ENCODE measurements around the gene DCP1A.
"Not testable (repeated sequence)": the region's sequence is repeated elsewhere in the genome, so short reads cannot be mapped to it uniquely, and the experiment has no call there.

Gene DCP1A

GRCh38 chr3:53354945-53355498, 7.7 kb upstream of the DCP1A start:
- H3K27ac ChIP-seq (ENCODE audit: low read length) = no peak overlapping the region
- H3K27me3 ChIP-seq (ENCODE audit: control insufficient read depth, insufficient read depth, low read length) = no peaks in the 10 kb centered on the region
- no peaks in the 10 kb centered on the region for H3K9me3 ChIP-seq (ENCODE audit: control insufficient read depth, low read depth, low read length)
- no peaks in the 10 kb centered on the region for H3K36me3 ChIP-seq (ENCODE audit: control insufficient read depth, low read depth, low read length)
- no peak overlapping the region for H3K4me3 ChIP-seq (ENCODE audit: low read length)
- no peaks in the 10 kb centered on the region for H3K4me1 ChIP-seq (ENCODE audit: control insufficient read depth, low read depth, low read length)
- H3K9ac ChIP-seq (ENCODE audit: low read length) = no peak overlapping the region

GRCh38 chr3:53353202-53353601, 5.9 kb upstream of the DCP1A start:
- no peaks in the 10 kb centered on the region for H3K36me3 ChIP-seq (ENCODE audit: control insufficient read depth, low read depth, low read length)

GRCh38 chr3:53350652-53351051, 3.3 kb upstream of the DCP1A start:
- no peaks in the 10 kb centered on the region for H3K27me3 ChIP-seq (ENCODE audit: control insufficient read depth, insufficient read depth, low read length)

More at GRCh38 chr3:53353202-53353601, 5.9 kb upstream of the DCP1A start:
- Histone ChIP-seq H3K4me1 (ENCODE audit: control insufficient read depth, low read depth, low read length) (no peaks in the 10 kb centered on the region), H3K9ac (ENCODE audit: low read length) (no peak overlapping the region), H3K27ac (ENCODE audit: low read length) (no peak overlapping the region), H3K4me3 (ENCODE audit: low read length) (no peak overlapping the region), H3K9me3 (ENCODE audit: control insufficient read depth, low read depth, low read length) (no peaks in the 10 kb centered on the region), H3K27me3 (ENCODE audit: control insufficient read depth, insufficient read depth, low read length) (no peaks in the 10 kb centered on the region)

GRCh38 chr3:53348118-53348517, 775 bp upstream of the DCP1A start:
- Histone ChIP-seq H3K9ac (ENCODE audit: low read length) (peak overlapping the region; percentile 83), H3K27ac (ENCODE audit: low read length) (peak overlapping the region; percentile 40), H3K4me3 (ENCODE audit: low read length) (peak overlapping the region; percentile 74)
- not testable (repeated sequence) for H3K4me1 ChIP-seq (ENCODE audit: control insufficient read depth, low read depth, low read length); H3K9me3 ChIP-seq (ENCODE audit: control insufficient read depth, low read depth, low read length); H3K36me3 ChIP-seq (ENCODE audit: control insufficient read depth, low read depth, low read length); H3K27me3 ChIP-seq (ENCODE audit: control insufficient read depth, insufficient read depth, low read length)

More at GRCh38 chr3:53350652-53351051, 3.3 kb upstream of the DCP1A start:
- no peak overlapping the region for H3K27ac ChIP-seq (ENCODE audit: low read length)
- no peaks in the 10 kb centered on the region for H3K36me3 ChIP-seq (ENCODE audit: control insufficient read depth, low read depth, low read length)
- H3K4me1 ChIP-seq (ENCODE audit: control insufficient read depth, low read depth, low read length) = peaks cover 7% of the 10 kb centered on the region
- H3K9ac ChIP-seq (ENCODE audit: low read length) = no peak overlapping the region
- no peaks in the 10 kb centered on the region for H3K9me3 ChIP-seq (ENCODE audit: control insufficient read depth, low read depth, low read length)
- H3K4me3 ChIP-seq (ENCODE audit: low read length) = no peak overlapping the region

GRCh38 chr3:53346922-53347260, 452 bp downstream of the DCP1A start:
- Histone ChIP-seq H3K36me3 (ENCODE audit: control insufficient read depth, low read depth, low read length) (peaks cover 22% of the 10 kb centered on the region), H3K27me3 (ENCODE audit: control insufficient read depth, insufficient read depth, low read length) (no peaks in the 10 kb centered on the region), H3K9ac (ENCODE audit: low read length) (peak overlapping the region; percentile 83), H3K4me1 (ENCODE audit: control insufficient read depth, low read depth, low read length) (peaks cover 9% of the 10 kb centered on the region), H3K4me3 (ENCODE audit: low read length) (peak overlapping the region; percentile 74), H3K27ac (ENCODE audit: low read length) (peak overlapping the region; percentile 48), H3K9me3 (ENCODE audit: control insufficient read depth, low read depth, low read length) (no peaks in the 10 kb centered on the region)

GRCh38 chr3:53346514-53346913, 829 bp downstream of the DCP1A start:
- peaks cover 25% of the 10 kb centered on the region for H3K36me3 ChIP-seq (ENCODE audit: control insufficient read depth, low read depth, low read length)
- H3K4me3 ChIP-seq (ENCODE audit: low read length) = peak overlapping the region; percentile 74
- peaks cover 9% of the 10 kb centered on the region for H3K4me1 ChIP-seq (ENCODE audit: control insufficient read depth, low read depth, low read length)
- peak overlapping the region; percentile 83 for H3K9ac ChIP-seq (ENCODE audit: low read length)
- no peak overlapping the region for H3K27ac ChIP-seq (ENCODE audit: low read length)
- no peaks in the 10 kb centered on the region for H3K27me3 ChIP-seq (ENCODE audit: control insufficient read depth, insufficient read depth, low read length)
- H3K9me3 ChIP-seq (ENCODE audit: control insufficient read depth, low read depth, low read length) = no peaks in the 10 kb centered on the region

- Histone ChIP-seq H3K36me3 (ENCODE audit: control insufficient read depth, low read depth, low read length) (peaks cover 47% of the 10 kb centered on the region), H3K9me3 (ENCODE audit: control insufficient read depth, low read depth, low read length) (no peaks in the 10 kb centered on the region), H3K4me3 (ENCODE audit: low read length) (no peak overlapping the region), H3K27me3 (ENCODE audit: control insufficient read depth, insufficient read depth, low read length) (no peaks in the 10 kb centered on the region), H3K9ac (ENCODE audit: low read length) (no peak overlapping the region), H3K4me1 (ENCODE audit: control insufficient read depth, low read depth, low read length) (peaks cover 9% of the 10 kb centered on the region), H3K27ac (ENCODE audit: low read length) (no peak overlapping the region)
Observed at GRCh38 chr3:53342353-53342752, 5.0 kb downstream of the DCP1A start.

GRCh38 chr3:53337167-53337940, 10.0 kb downstream of the DCP1A start:
- no peaks in the 10 kb centered on the region for H3K4me1 ChIP-seq (ENCODE audit: control insufficient read depth, low read depth, low read length)
- H3K36me3 ChIP-seq (ENCODE audit: control insufficient read depth, low read depth, low read length) = peaks cover 44% of the 10 kb centered on the region
- H3K4me3 ChIP-seq (ENCODE audit: low read length) = no peak overlapping the region

GRCh38 chr3:53334742-53335141, 12.6 kb downstream of the DCP1A start:
- no peaks in the 10 kb centered on the region for H3K27me3 ChIP-seq (ENCODE audit: control insufficient read depth, insufficient read depth, low read length)
- no peak overlapping the region for H3K9ac ChIP-seq (ENCODE audit: low read length)
- H3K9me3 ChIP-seq (ENCODE audit: control insufficient read depth, low read depth, low read length) = no peaks in the 10 kb centered on the region
- no peak overlapping the region for H3K4me3 ChIP-seq (ENCODE audit: low read length)
- H3K36me3 ChIP-seq (ENCODE audit: control insufficient read depth, low read depth, low read length) = peaks cover 38% of the 10 kb centered on the region
- H3K27ac ChIP-seq (ENCODE audit: low read length) = no peak overlapping the region
- H3K4me1 ChIP-seq (ENCODE audit: control insufficient read depth, low read depth, low read length) = no peaks in the 10 kb centered on the region

More at GRCh38 chr3:53337167-53337940, 10.0 kb downstream of the DCP1A start:
- Histone ChIP-seq H3K27ac (ENCODE audit: low read length) (no peak overlapping the region), H3K27me3 (ENCODE audit: control insufficient read depth, insufficient read depth, low read length) (no peaks in the 10 kb centered on the region), H3K9me3 (ENCODE audit: control insufficient read depth, low read depth, low read length) (no peaks in the 10 kb centered on the region), H3K9ac (ENCODE audit: low read length) (no peak overlapping the region)

- H3K36me3 ChIP-seq (ENCODE audit: control insufficient read depth, low read depth, low read length) = peaks cover 24% of the 10 kb centered on the region
- H3K9ac ChIP-seq (ENCODE audit: low read length) = no peak overlapping the region
- H3K27me3 ChIP-seq (ENCODE audit: control insufficient read depth, insufficient read depth, low read length) = no peaks in the 10 kb centered on the region
- no peaks in the 10 kb centered on the region for H3K4me1 ChIP-seq (ENCODE audit: control insufficient read depth, low read depth, low read length)
- no peaks in the 10 kb centered on the region for H3K9me3 ChIP-seq (ENCODE audit: control insufficient read depth, low read depth, low read length)
- no peak overlapping the region for H3K27ac ChIP-seq (ENCODE audit: low read length)
- H3K4me3 ChIP-seq (ENCODE audit: low read length) = no peak overlapping the region
Observed at GRCh38 chr3:53331871-53332270, 15.5 kb downstream of the DCP1A start.

- H3K9me3 ChIP-seq (ENCODE audit: control insufficient read depth, low read depth, low read length) = no peaks in the 10 kb centered on the region
- H3K4me1 ChIP-seq (ENCODE audit: control insufficient read depth, low read depth, low read length) = no peaks in the 10 kb centered on the region
- peaks cover 24% of the 10 kb centered on the region for H3K36me3 ChIP-seq (ENCODE audit: control insufficient read depth, low read depth, low read length)
- H3K27me3 ChIP-seq (ENCODE audit: control insufficient read depth, insufficient read depth, low read length) = no peaks in the 10 kb centered on the region
- H3K4me3 ChIP-seq (ENCODE audit: low read length) = no peak overlapping the region
- H3K9ac ChIP-seq (ENCODE audit: low read length) = no peak overlapping the region
- no peak overlapping the region for H3K27ac ChIP-seq (ENCODE audit: low read length)
Observed at GRCh38 chr3:53329897-53330296, 17.4 kb downstream of the DCP1A start.

GRCh38 chr3:53328746-53329145, 18.6 kb downstream of the DCP1A start:
- H3K27ac ChIP-seq (ENCODE audit: low read length) = no peak overlapping the region
- H3K9ac ChIP-seq (ENCODE audit: low read length) = no peak overlapping the region
- H3K4me3 ChIP-seq (ENCODE audit: low read length) = no peak overlapping the region
- peaks cover 17% of the 10 kb centered on the region for H3K36me3 ChIP-seq (ENCODE audit: control insufficient read depth, low read depth, low read length)
- no peaks in the 10 kb centered on the region for H3K9me3 ChIP-seq (ENCODE audit: control insufficient read depth, low read depth, low read length)
- H3K4me1 ChIP-seq (ENCODE audit: control insufficient read depth, low read depth, low read length) = no peaks in the 10 kb centered on the region
- H3K27me3 ChIP-seq (ENCODE audit: control insufficient read depth, insufficient read depth, low read length) = no peaks in the 10 kb centered on the region

Measured in iPS-18a (cell line).